NCI-H510A treated with DMSO at 0.1 percent for 48 hours (cell line): ENCODE results near the gene PSMC4.
"Not testable (repeated sequence)": the region's sequence is repeated elsewhere in the genome, so short reads cannot be mapped to it uniquely, and the experiment has no call there.

Experiments
- DNase-seq: peaks from one replicate; lab custom pipeline; 2025; lab: John Stamatoyannopoulos, UW

The PSMC4 gene

GRCh38 chr19:39946532-39946931, 24.4 kb upstream of the PSMC4 start:
- DNase-seq: no peak

GRCh38 chr19:39949026-39949747, 21.8 kb upstream of the PSMC4 start:
- DNase-seq: no peak

GRCh38 chr19:39951065-39951650, 19.8 kb upstream of the PSMC4 start:
- no peak for DNase-seq

GRCh38 chr19:39951686-39952085, 19.3 kb upstream of the PSMC4 start:
- DNase-seq: no peak

- no peak for DNase-seq
Measured at GRCh38 chr19:39953915-39954314, 17.1 kb upstream of the PSMC4 start.

- not testable (repeated sequence) for DNase-seq
Measured at GRCh38 chr19:39957886-39958285, 13.1 kb upstream of the PSMC4 start.

- not testable (repeated sequence) for DNase-seq
Measured at GRCh38 chr19:39958942-39959341, 12.0 kb upstream of the PSMC4 start.

- DNase-seq: not testable (repeated sequence)
Measured at GRCh38 chr19:39959407-39959806, 11.6 kb upstream of the PSMC4 start.

- DNase-seq: no peak
Measured at GRCh38 chr19:39963898-39964297, 7.1 kb upstream of the PSMC4 start.

- no peak for DNase-seq
Measured at GRCh38 chr19:39966617-39967016, 4.3 kb upstream of the PSMC4 start.

GRCh38 chr19:39967561-39967960, 3.4 kb upstream of the PSMC4 start:
- DNase-seq: no peak

- DNase-seq: no peak
Measured at GRCh38 chr19:39968789-39969188, 2.2 kb upstream of the PSMC4 start.

GRCh38 chr19:39969266-39969665, 1.7 kb upstream of the PSMC4 start:
- DNase-seq: no peak

- DNase-seq: no peak
Measured at GRCh38 chr19:39969681-39970424, 1.1 kb upstream of the PSMC4 start.

GRCh38 chr19:39970425-39970674, 615 bp upstream of the PSMC4 start:
- peak; percentile 75 for DNase-seq

- no peak for DNase-seq
Measured at GRCh38 chr19:39971380-39972035, 543 bp downstream of the PSMC4 start.

- no peak for DNase-seq
Measured at GRCh38 chr19:39974377-39975155, 3.6 kb downstream of the PSMC4 start.

- DNase-seq: no peak
Measured at GRCh38 chr19:39982883-39983282, 11.9 kb downstream of the PSMC4 start.

- no peak for DNase-seq
Measured at GRCh38 chr19:39983695-39984300, 12.8 kb downstream of the PSMC4 start.

- DNase-seq: no peak
Measured at GRCh38 chr19:39986643-39987042, 15.7 kb downstream of the PSMC4 start.

- DNase-seq: no peak
Measured at GRCh38 chr19:39987167-39987566, 16.2 kb downstream of the PSMC4 start.

- DNase-seq: no peak
Measured at GRCh38 chr19:39987596-39987995, 16.6 kb downstream of the PSMC4 start.
